Upper lobe of left lung (tissue), 4 donors: ENCODE results near the gene FOLR1.

ENCODE experiments used
- CTCF ChIP-seq, 6 experiments: fragments of 450-650 bp in 4 of 6; fragments of 200-600 bp in 2 of 6; sonication (generic) in 2 of 6; IDR thresholded peaks; one replicate each; pipeline ENCODE4 v1.5.1; 2016 to 2019; ENCODE audit warnings: antibody characterized with exemption in 6 of 6
- POLR2A ChIP-seq, 4 donors: fragments of 450-650 bp; IDR thresholded peaks; one replicate each; pipeline ENCODE4 v1.5.1; 2016 to 2017; ENCODE audit warnings: antibody characterized with exemption in 4 of 4, mild to moderate bottlenecking in 2 of 4

- TF ChIP-seq CTCF (IDR thresholded peaks at IDR 0.05) (no peak), POLR2A (IDR thresholded peaks at IDR 0.05) (no peak)
These were observed 45.4 kb downstream of the FOLR1 start for GRCh38 chr11:72237112-72237931.
